GM18519 (cell line): Measurements from ENCODE around the gene ZNF423.

Experiments used
- ATAC-seq: cut with Tn5 transposase; IDR thresholded peaks from one replicate; pipeline ENCODE4 v1.9.1; 2021; ENCODE audit warnings: mild to moderate bottlenecking, moderate library complexity; ENCODE audit not compliant: unreplicated experiment, low FRiP score

The ZNF423 gene

DNA sequence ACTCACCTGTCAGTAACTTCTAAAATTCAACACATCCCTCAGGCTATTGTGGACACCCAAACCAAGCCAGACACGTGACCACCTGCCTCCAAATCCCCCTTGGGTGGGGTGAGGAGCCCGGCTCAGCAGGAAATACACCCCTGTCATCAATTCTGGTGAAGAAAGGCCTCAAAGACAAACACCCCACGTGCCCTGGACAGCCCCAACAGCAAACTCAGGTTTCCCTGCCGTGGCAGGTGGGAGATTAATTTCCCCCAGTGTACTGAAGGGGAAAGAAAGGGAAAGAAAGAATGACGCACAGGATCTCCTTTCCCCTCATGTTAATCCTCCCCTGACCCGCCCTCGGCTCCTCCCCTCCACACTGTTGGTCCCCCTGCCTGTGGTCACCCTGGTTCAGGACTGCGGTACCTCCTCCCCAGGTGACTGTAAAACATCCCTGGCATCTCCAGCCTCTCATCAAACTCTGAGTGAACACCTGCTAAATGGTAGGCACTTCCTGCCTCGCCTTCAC is 98.3 kb downstream of the ZNF423 start:
- no peak for ATAC-seq

DNA sequence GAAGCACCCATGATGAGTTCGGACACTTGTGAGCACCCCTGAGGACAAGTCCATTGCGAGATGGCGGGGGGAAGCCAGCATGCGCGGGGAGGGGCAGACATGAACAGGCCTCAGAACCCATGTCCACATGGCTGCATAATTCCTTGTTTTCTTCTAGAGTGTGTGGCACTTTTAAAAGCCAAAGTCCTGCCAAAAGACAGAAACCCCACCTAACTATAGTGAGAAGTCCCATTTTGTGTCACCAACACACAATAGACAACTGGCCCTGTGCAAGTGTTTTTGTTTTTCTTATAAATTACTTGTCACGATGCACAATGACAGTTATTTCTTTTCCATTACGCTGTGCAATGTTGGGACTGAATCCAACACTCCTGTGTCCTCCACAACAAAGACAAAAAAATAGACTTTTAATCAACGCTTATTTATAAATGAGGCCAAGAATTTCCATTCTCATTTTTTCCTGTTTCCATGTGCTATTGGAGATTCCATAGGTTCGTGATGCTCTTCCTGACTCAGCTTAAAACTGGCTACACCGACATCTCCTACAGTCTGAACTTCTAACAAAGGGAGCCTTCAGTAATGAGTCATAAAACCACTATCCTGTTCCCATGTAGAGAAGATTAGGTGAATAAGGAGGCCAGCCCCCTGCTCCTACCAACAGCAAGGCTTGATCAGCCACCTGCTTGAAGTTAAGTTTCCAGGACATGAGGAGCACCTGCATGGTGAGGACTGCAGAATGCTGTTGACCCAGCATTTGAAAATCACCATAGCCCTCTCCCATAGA is 98.9 kb downstream of the ZNF423 start:
- ATAC-seq = no peak

DNA sequence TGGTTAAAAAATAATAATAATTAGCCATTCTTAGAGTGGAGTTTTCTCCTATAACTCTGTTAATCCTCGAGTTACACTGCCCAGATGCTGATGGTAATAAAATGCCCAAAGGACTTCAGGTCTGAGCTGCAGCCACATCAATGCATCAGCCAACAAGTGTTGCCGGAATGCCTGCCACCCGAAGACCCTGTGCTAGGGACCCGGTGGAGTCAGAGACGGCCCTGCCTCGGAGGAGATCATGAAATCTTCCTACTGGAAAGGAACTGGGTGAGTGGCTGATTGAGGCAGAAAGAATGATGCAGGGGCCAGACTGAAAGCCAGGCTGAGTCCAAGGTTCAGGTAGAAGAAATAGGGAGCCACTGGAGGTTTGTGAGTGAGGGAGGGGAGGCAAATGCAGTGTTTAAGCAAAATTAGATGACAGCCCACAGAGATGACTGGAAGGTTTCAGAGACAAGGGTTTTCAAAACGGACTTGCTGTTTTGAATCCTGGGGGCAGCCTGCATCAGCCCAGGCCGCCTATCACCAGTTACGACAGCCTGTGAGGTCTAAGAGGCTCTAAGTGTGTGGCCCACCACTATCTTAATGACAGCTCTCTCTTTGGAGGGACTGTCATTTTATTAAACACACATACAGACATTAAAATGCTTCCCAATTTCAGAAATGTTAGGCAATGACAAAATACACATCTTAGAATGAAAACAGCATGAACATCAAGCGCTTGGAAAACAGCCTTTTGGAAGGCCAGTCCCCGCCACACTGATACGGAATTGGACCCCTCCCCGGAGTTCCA is 100.0 kb downstream of the ZNF423 start:
- no peak for ATAC-seq

DNA sequence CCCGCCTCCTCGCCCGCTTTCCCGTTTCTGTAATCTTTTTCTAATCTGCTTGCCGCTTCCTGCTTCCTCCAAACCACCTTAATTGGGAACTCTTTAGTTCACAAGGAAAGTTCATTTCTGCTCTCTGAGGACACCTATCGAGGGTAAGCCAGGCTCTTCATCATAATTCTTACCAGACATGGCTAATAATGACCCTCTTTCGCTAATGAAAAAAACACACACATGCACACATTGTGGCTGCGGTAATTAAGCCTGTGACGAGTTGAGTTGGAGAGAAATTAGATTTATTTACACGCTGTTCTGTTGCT is 100.6 kb downstream of the ZNF423 start:
- no peak for ATAC-seq

DNA sequence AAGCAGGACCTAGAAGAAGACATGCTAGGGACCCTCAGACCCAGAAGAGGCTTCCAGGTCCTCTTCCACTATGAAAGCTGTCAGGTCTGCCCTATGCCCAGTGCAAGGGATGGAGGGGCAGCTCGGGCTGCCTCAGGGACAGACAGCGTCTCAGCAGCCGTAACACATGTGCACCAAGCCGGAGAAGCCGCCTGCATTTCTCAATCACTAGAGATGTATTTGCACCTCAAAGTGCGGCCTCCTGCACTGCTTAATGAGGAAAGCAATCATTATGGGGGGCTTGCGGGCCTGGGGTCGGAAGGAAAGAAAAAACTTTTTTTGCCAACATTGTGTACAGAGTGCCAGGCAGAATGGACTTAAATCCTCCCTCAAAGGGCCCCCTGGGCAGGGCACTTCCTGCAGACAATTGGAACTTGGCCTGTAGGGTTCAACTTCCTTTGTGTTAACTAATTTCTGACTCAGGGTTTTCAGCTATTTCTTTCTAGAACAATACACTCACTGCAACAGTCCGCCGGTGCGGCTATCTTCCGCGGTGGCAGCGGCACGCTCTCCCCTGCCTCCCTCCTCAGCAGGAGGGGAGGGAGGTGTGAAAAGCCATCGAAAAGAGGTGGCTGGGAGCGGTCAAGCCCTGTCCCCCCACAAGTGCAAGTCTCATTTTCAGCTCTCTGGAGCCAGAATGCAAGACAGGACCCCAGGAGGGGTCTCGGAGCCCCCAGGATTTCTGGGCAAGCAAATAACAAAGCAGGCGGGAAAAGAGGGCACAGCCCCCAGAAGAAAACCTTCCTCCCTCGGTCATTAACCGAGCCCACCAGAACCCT is 101.2 kb downstream of the ZNF423 start:
- ATAC-seq = no peak

DNA sequence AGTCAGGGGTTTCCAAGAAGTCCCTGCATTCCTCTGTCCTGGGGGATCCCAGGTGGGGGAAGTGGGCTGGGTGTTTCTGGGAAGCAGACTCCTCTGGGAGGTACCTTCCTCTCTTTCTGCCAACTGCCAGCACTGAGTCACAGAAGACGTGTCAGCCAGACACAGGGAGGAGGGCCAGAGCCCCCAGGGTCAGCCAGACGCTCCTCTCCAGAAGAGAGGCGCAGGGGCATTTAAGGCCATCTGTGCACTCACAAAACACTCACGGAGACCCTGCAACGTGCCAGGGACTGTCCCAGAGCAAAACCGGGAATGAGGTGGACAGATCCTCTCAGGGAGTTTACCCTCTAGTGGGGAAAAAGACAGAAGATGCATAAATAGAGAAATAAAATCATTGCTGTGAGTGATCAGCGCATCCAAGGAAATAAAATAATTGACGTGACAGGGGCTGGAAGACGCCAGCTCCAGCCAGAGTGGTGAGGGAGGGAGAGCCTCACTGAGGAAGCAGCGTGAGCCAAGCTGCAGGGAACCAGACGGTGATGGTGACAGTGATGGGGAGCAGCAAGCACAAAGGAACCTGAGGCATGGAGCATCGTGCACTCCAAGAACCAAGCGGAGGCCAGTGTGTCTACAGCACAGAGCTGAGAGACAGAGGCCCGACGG is 105.4 kb downstream of the ZNF423 start:
- no peak for ATAC-seq

DNA sequence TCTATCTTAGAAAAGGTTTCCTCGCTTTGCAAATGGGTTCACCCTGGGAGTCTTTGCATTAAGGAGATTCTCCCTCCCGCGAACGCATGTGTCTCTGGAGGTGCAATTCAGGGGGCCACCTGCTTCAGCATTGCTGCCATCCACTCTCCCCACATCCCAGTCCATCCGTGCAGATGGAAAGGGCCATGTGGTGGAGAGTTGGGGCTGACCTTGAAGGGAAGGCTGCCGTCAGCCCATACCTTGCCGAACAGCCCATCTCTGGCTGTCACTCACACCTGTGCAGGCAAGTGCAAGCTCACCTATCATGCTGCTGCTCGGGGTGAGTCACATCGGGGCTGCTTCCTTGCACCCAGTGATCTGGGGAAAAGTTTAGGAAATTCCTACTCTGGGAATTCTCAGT is 106.1 kb downstream of the ZNF423 start:
- ATAC-seq = no peak

DNA sequence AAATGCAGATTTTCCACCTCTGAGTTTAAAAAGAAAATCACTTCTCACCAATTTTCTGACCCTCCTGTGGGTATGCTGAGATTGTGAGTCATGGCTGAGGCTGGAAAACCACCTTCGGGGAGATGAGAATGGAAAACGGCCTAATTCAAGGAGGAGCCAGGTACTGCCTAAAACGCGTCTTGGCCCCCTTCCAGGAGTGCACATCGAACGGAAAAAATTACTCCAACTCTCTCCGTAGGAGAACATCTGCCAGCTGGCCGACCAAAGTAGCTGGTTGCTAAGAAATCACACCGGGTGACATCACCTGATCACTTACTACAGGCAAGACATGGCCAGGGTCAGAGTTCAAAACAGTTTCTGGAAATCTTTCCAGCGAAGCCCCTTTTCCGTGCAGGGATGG is 107.6 kb downstream of the ZNF423 start:
- ATAC-seq = no peak

DNA sequence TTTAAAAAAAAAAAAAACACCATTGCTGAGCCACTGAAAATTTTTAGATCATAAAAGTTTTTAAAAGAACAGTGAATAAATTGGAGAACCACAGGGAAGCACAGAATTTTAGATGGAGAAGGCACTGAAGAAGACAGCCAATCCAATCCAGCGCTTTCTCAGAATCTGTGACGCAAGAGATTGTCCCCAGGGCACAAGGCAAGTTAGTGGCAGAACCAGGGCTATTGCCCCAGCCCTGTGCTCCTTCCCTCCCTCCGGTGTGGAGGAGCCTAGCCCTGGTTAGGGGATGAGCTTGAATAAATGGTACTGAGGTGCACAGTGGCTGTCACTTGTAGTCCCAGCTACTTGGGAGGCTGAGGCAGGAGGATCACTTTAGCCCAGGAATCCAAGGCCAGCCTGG is 108.3 kb downstream of the ZNF423 start:
- ATAC-seq = no peak

DNA sequence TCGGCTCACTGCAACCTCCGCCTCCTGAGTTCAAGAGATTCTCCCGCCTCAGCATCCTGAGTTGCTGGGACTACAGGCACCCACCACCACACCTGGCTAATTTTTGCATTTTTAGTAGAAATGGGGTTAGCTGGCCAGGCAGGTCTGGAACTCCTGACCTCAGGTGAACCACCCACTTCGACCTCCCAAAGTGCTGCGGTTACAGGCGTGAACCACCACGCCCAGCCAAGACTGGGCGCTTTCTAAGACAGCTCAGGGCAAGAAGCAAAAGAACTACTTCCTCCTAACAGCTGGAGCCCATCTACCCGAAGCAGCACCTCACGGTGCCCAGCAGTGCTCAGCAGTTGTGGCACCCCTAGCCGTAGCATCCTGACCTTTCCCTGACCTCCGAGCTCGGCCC is 109.4 kb downstream of the ZNF423 start:
- ATAC-seq = no peak

DNA sequence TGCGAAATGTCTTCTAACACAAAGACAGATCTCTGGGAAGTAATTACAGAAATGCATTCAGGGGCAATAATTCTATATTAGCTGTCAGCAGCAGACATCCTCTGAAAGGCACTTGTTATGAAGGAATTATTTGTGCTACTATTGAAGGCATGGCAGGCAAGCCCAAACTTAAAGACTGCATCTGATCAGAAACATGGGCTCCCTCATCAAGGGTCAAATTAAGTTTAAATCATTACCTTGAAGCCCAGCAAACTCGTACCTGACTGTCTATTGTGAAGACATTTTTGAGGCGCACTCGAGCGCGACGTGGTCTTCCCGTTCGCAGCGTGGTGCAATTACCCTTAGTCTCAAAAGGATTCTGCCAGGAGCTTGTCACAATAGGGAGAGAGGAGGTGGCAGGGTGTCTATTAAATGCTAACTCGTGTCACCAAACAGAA is 110.6 kb downstream of the ZNF423 start:
- ATAC-seq = no peak

DNA sequence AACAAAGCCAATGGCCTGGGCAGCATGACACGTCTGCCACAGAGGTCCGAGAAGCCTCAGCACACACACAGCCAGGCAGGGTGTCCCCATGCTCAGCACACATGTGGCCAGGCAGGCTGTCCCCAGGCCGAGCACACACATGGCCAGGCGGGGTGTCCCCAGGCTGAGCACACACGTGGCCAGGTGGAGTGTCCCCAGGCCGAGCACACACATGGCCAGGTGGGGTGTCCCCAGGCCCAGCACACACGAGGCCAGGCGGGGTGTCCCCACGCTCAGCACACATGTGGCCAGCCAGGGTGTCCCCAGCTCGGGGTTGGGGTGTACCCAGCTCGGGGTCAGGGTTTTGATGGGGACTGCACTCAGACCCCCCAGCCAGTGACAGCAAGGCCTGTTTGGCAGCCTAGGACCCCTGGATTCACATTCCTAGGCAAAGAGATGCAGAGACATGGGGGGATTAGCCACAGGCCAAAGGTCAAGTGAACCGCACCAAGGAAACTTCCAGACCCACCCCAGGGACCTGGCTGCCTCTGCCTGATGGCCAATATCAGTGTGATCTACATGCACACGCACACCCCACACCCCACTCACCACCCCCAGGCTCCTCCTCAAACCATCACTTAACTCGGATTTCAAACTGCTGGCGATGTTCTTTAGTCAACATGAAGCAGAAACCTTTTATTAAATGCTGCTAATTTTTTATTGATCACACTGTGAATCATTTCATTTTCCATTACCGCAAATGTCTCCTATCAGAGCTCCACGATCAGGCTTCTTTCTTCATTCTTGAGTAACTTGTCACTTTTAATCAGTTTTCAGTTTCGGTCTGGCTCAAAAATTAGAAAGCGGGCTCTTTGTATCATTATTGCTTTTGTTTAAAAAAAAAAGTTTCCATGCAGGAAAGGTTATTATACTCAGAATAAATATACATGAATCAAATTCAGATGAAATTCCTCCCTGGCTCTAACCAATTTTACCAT is 111.4 kb downstream of the ZNF423 start:
- ATAC-seq = no peak

DNA sequence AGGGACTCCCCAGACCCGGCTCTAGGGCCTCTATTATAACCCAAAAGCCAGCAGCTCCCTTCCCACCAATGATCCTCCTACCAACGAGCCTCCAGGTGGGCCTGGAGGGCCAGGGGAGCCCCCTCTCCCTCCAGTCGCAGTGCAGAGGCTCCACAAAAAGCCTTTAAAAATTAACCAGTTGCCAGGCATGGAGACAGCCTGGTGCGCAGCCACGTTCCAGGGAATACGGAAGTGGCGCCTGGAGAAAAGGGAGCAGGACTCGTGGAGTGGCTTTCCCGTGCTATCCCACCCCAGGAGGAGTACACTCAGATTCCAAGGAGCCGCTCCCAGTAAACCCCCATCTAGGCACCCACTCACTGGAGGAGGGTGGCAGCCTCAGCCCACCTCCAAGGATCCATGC is 112.3 kb downstream of the ZNF423 start:
- no peak for ATAC-seq

DNA sequence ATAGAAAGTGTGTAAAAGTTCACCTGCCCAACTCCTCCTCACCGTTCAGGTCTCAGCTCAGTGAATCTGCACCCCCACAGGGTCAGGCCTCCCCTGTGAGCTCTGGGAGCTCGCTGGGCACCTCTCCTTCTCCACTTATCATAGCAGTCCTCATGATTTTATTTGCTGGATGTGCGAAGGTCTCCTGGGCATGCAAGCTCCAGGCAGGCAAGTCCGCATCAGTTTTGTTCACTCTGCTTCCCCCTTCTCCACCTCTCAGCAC is 112.8 kb downstream of the ZNF423 start:
- ATAC-seq = no peak

DNA sequence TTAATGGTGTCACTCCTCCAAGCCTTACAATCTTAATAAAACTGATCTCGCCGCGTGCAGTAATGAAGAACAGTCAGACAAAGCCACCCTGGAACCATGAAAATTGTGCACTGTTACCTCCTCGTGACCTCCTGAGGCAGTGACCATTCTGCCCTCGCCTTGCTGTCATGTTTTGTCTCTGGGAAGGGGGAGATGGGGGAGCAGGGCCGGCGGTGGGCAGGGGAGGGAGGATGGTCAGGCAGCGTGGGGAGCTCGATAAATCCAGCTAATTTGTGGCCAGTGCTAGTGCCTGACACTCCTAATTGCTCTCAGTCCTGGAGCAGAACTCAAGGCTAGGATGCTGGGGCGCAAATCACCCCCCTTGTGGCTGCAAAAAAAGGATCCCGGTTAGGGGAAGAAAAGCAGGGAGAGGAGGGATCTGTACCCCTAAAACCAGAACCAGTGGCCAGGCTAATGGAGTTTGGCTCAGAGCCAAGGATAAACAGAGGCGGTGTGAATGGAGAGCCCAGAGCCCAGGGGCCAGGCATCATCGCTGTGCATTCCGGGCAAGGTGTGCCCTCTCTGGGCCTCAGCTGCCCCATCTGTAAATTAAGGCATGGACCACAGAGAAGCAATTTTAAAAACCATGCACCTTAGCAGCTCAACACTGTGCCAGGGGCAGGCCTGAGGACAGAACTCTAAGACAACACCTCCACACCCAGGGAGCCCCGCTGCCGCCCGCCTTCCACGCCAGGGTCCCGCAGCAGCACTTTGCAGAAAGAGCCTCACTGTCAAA is 113.3 kb downstream of the ZNF423 start:
- ATAC-seq = no peak

DNA sequence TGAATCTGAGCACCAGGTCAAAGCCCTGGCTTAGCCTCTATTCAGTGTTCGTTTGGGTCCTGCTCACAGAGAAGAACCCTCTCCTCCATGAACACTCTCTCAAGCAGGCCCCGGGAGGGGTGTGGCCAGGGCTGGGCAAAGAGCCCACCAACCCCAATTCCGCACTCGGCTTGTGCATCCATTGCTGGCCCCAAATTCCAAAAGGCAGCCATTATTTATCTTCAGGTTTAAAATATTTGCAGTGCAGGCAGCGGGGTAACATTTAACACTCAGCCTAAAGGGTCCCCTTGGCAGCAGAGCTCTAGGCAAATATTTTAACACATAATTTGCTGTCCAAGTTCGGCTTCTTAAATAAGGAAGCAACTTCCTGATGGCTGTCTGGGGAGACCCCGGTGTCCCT is 115.7 kb downstream of the ZNF423 start:
- ATAC-seq = no peak

DNA sequence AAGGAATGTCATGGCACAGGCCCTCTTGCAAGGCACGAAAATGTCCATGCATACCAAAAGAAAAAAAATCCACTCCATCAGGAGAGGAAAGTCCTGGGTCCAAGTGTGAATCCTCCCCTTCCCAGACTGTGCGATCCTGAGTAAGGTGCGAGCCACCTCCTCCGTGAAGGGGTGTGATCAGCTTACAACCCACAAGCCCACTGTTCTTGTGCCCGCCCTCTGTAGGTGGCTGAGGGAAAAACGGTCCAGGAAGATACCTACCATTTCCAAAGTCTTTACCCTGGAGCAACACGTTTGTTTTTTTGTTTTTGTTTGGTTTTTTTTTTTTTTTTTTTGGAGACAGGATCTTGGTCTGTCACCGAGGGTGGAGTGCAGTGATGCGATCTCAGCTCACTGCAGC is 116.5 kb downstream of the ZNF423 start:
- ATAC-seq = no peak

DNA sequence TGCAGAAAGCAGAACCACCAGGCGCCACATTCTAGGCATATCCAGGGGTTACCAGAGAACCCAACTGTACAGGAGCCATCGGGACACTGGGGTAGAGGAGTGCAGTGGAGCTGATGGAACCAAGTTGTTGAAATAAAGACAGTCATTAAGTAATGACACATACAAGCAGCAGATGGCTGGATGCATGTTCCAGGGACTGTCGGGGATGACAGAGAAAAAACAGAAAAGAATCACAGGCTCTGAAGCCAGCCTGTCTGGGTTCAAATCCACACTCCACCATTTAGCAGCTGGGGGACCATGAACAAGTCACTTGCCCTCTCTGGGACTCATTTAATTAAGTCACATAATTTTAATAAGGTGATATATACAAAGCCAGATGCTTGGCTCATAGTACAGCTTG is 117.1 kb downstream of the ZNF423 start:
- ATAC-seq = no peak

DNA sequence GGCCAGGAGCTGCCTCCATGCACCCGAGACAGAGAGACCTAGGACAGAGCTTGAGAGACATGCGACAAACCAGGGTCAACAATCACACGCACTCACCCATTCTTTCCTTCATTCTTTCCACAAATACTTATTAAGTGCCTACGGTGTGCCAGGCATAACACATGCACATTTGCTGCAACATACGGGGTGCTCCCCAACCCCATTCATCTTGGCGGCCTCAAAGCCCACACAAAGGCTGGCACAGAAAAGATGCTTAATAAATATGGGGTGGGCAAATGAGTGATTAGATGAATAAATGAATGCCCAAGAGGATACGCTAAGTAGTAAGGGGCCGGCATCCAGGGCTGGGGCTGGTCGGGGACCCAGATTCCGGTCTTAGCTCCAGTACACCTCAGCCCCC is 117.9 kb downstream of the ZNF423 start:
- no peak for ATAC-seq
